ENCODE data around the gene SLC7A4.

Gene SLC7A4

GRCh38 chr22:21032037-21032867, at the start of gene SLC7A4:
SLC7A4 (minus strand) TSS chr22:21032561; CDS start chr22:21031812, 749 bp downstream.
- no peak within 1 kb of the TSS for H3K27ac ChIP-seq
- H3K9ac ChIP-seq (ENCODE audit: insufficient read length), result no peak within 1 kb of the TSS
- no peaks in the 10 kb centered on the region for H3K9me3 ChIP-seq (ENCODE audit: low read depth, low read length)
- H3K4me3 ChIP-seq, result no peak within 1 kb of the TSS
- no peak for DNase-seq (ENCODE audit: low read depth, low spot score)
- TF ChIP-seq FOXP2 (optimal IDR thresholded peaks at IDR 0.05; ENCODE audit: control extremely low read depth, extremely low read length, insufficient read depth) (no peak), POLR2AphosphoS5 (IDR thresholded peaks at IDR 0.05; ENCODE audit: borderline replicate concordance, low read depth, low read length) (no peak), EZH2 (IDR thresholded peaks at IDR 0.05) (no peak)
- no peaks in the 10 kb centered on the region for H3K36me3 ChIP-seq (ENCODE audit: insufficient read depth, low read length)

GRCh38 chr22:21080435-21081137, 48.2 kb upstream of the SLC7A4 start:
- TF ChIP-seq EZH2 (IDR thresholded peaks at IDR 0.05), result no peak
- TF ChIP-seq POLR2AphosphoS5 (IDR thresholded peaks at IDR 0.05; ENCODE audit: borderline replicate concordance, low read depth, low read length), result no peak
- TF ChIP-seq FOXP2 (optimal IDR thresholded peaks at IDR 0.05; ENCODE audit: control extremely low read depth, extremely low read length, insufficient read depth), result no peak
- H3K4me3 ChIP-seq, result no peak overlapping the region
- H3K9me3 ChIP-seq (ENCODE audit: low read depth, low read length), result no peaks in the 10 kb centered on the region
- no peak overlapping the region for H3K9ac ChIP-seq (ENCODE audit: insufficient read length)
- no peaks in the 10 kb centered on the region for H3K36me3 ChIP-seq (ENCODE audit: insufficient read depth, low read length)
- H3K27ac ChIP-seq, result no peak overlapping the region
- DNase-seq (ENCODE audit: low read depth, low spot score), result no peak

GRCh38 chr22:21079493-21079892, 47.1 kb upstream of the SLC7A4 start:
- TF ChIP-seq EZH2 (IDR thresholded peaks at IDR 0.05) (no peak), FOXP2 (optimal IDR thresholded peaks at IDR 0.05; ENCODE audit: control extremely low read depth, extremely low read length, insufficient read depth) (no peak), POLR2AphosphoS5 (IDR thresholded peaks at IDR 0.05; ENCODE audit: borderline replicate concordance, low read depth, low read length) (no peak)
- no peaks in the 10 kb centered on the region for H3K36me3 ChIP-seq (ENCODE audit: insufficient read depth, low read length)

GRCh38 chr22:21078916-21079315, 46.6 kb upstream of the SLC7A4 start:
- TF ChIP-seq EZH2 (IDR thresholded peaks at IDR 0.05) (no peak), POLR2AphosphoS5 (IDR thresholded peaks at IDR 0.05; ENCODE audit: borderline replicate concordance, low read depth, low read length) (no peak), FOXP2 (optimal IDR thresholded peaks at IDR 0.05; ENCODE audit: control extremely low read depth, extremely low read length, insufficient read depth) (no peak)
- H3K9me3 ChIP-seq (ENCODE audit: low read depth, low read length), result no peaks in the 10 kb centered on the region
- H3K4me3 ChIP-seq, result no peak overlapping the region
- DNase-seq (ENCODE audit: low read depth, low spot score), result no peak
- no peak overlapping the region for H3K27ac ChIP-seq
- no peak overlapping the region for H3K9ac ChIP-seq (ENCODE audit: insufficient read length)
- H3K36me3 ChIP-seq (ENCODE audit: insufficient read depth, low read length), result no peaks in the 10 kb centered on the region

More at GRCh38 chr22:21079493-21079892, 47.1 kb upstream of the SLC7A4 start:
- Histone ChIP-seq H3K27ac (no peak overlapping the region), H3K4me3 (no peak overlapping the region), H3K9ac (ENCODE audit: insufficient read length) (no peak overlapping the region), H3K9me3 (ENCODE audit: low read depth, low read length) (no peaks in the 10 kb centered on the region)
- DNase-seq (ENCODE audit: low read depth, low spot score), result no peak

- H3K9ac ChIP-seq (ENCODE audit: insufficient read length), result no peak overlapping the region
- H3K27ac ChIP-seq, result no peak overlapping the region
- no peak for TF ChIP-seq FOXP2 (optimal IDR thresholded peaks at IDR 0.05; ENCODE audit: control extremely low read depth, extremely low read length, insufficient read depth)
- no peak for TF ChIP-seq EZH2 (IDR thresholded peaks at IDR 0.05)
- TF ChIP-seq POLR2AphosphoS5 (IDR thresholded peaks at IDR 0.05; ENCODE audit: borderline replicate concordance, low read depth, low read length), result no peak
Observed at GRCh38 chr22:21077884-21078508, 45.6 kb upstream of the SLC7A4 start.

GRCh38 chr22:21076912-21077625, 44.7 kb upstream of the SLC7A4 start:
- Histone ChIP-seq H3K4me3 (no peak overlapping the region), H3K27ac (no peak overlapping the region), H3K9ac (ENCODE audit: insufficient read length) (no peak overlapping the region), H3K36me3 (ENCODE audit: insufficient read depth, low read length) (no peaks in the 10 kb centered on the region), H3K9me3 (ENCODE audit: low read depth, low read length) (no peaks in the 10 kb centered on the region)
- no peak for TF ChIP-seq POLR2AphosphoS5 (IDR thresholded peaks at IDR 0.05; ENCODE audit: borderline replicate concordance, low read depth, low read length)
- no peak for DNase-seq (ENCODE audit: low read depth, low spot score)

More at GRCh38 chr22:21077884-21078508, 45.6 kb upstream of the SLC7A4 start:
- DNase-seq (ENCODE audit: low read depth, low spot score), result no peak
- H3K36me3 ChIP-seq (ENCODE audit: insufficient read depth, low read length), result no peaks in the 10 kb centered on the region
- no peaks in the 10 kb centered on the region for H3K9me3 ChIP-seq (ENCODE audit: low read depth, low read length)
- no peak overlapping the region for H3K4me3 ChIP-seq

GRCh38 chr22:21075516-21076138, 43.3 kb upstream of the SLC7A4 start:
- TF ChIP-seq POLR2AphosphoS5 (IDR thresholded peaks at IDR 0.05; ENCODE audit: borderline replicate concordance, low read depth, low read length), result no peak
- no peak for TF ChIP-seq FOXP2 (optimal IDR thresholded peaks at IDR 0.05; ENCODE audit: control extremely low read depth, extremely low read length, insufficient read depth)
- TF ChIP-seq EZH2 (IDR thresholded peaks at IDR 0.05), result no peak

More at GRCh38 chr22:21075516-21076138, 43.3 kb upstream of the SLC7A4 start:
- H3K9ac ChIP-seq (ENCODE audit: insufficient read length), result no peak overlapping the region
- H3K9me3 ChIP-seq (ENCODE audit: low read depth, low read length), result no peaks in the 10 kb centered on the region
- DNase-seq (ENCODE audit: low read depth, low spot score), result no peak
- H3K4me3 ChIP-seq, result no peak overlapping the region
- no peaks in the 10 kb centered on the region for H3K36me3 ChIP-seq (ENCODE audit: insufficient read depth, low read length)
- H3K27ac ChIP-seq, result no peak overlapping the region

All from SK-N-MC (cell line).